Kidney epithelial cell (primary cell): ENCODE results near the gene THOC7. TPM values are rescaled to one million over a fixed set of nuclear protein-coding genes. Genes with fewer than 3 reads are reported as not detected.

Experiments used
- DNase-seq: peaks from one replicate; pipeline ENCODE4 v3.0.0-alpha.2; 2010; ENCODE audit warnings: low read depth
- H3K27me3 ChIP-seq: 2 replicates; pipeline ENCODE4 v1.6.0; 2011; ENCODE audit warnings: low read length; ENCODE audit not compliant: control insufficient read depth, insufficient read depth
- H3K36me3 ChIP-seq: 2 replicates; pipeline ENCODE4 v1.5.1; 2011; ENCODE audit warnings: low read length; ENCODE audit not compliant: control insufficient read depth, insufficient read depth
- H3K4me3 ChIP-seq: 2 replicates; pipeline ENCODE4 v1.5.1; 2011; ENCODE audit warnings: low read depth, mild to moderate bottlenecking, control low read depth, low read length
- total RNA-seq: library from RNA; depleted of rRNA; stranded (reverse); fragments of >200 nt; gene quantifications from 2 replicates; pipeline ENCODE4 v1.2.3, GENCODE V29; 2015
- TF ChIP-seq, protein P1 (sequence below): IDR thresholded peaks from 2 replicates; pipeline ENCODE4 v1.5.1; 2011; ENCODE audit warnings: mild to moderate bottlenecking, moderate library complexity, low read length, control low read depth, inconsistent platforms; ENCODE audit not compliant: insufficient read depth, poor library complexity, severe bottlenecking

THOC7 gene
- total RNA-seq, 1 donor from 2014 or later, result 66.7 TPM

DNA sequence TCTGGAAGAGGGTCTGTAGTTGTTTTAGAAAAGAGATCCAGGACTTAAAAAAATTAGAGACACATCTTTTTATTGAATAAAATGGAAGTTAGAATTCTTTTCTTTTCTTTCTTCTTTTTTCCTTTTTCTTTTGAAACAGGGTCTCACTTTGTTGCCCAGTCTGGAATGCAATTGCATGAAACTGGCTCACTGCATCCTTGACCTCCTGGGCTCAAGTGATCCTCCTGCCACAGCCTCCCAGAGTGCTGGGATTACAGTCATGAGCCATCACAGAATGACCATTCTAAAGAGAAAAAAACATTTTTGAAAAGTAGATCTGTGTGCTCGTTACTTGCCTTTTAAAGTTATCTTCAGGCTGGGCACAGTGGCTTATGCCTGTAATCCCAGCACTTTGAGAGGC is 3.6 kb upstream of the THOC7 start:
- no peak for DNase-seq
- Histone ChIP-seq H3K4me3 (no peak overlapping the region), H3K36me3 (no peaks in the 10 kb centered on the region), H3K27me3 (no peaks in the 10 kb centered on the region)
- TF ChIP-seq, protein P1, sequence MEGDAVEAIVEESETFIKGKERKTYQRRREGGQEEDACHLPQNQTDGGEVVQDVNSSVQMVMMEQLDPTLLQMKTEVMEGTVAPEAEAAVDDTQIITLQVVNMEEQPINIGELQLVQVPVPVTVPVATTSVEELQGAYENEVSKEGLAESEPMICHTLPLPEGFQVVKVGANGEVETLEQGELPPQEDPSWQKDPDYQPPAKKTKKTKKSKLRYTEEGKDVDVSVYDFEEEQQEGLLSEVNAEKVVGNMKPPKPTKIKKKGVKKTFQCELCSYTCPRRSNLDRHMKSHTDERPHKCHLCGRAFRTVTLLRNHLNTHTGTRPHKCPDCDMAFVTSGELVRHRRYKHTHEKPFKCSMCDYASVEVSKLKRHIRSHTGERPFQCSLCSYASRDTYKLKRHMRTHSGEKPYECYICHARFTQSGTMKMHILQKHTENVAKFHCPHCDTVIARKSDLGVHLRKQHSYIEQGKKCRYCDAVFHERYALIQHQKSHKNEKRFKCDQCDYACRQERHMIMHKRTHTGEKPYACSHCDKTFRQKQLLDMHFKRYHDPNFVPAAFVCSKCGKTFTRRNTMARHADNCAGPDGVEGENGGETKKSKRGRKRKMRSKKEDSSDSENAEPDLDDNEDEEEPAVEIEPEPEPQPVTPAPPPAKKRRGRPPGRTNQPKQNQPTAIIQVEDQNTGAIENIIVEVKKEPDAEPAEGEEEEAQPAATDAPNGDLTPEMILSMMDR, result no peak

DNA sequence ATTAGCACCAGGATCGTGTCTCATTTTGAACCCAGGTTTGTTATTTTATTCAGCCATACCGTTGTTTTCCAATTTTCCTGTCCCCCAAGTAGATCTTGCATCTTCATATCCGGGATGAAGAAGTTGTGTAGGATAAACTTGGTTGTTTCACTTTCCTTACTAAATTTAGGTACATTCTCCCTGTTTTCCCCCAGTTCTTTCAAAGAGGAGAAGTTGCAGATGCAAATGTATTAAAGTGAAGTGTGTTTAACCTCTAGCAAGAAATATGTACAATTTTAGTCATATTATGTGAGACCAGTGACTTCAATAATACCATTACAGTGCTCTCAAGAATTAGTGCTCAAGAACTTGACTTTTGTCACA is 1.3 kb upstream of the THOC7 start:
- H3K27me3 ChIP-seq, result no peaks in the 10 kb centered on the region
- peak overlapping the region; percentile 95 for H3K4me3 ChIP-seq
- DNase-seq, result no peak
- H3K36me3 ChIP-seq, result no peaks in the 10 kb centered on the region
- TF ChIP-seq, protein P1, result no peak

DNA sequence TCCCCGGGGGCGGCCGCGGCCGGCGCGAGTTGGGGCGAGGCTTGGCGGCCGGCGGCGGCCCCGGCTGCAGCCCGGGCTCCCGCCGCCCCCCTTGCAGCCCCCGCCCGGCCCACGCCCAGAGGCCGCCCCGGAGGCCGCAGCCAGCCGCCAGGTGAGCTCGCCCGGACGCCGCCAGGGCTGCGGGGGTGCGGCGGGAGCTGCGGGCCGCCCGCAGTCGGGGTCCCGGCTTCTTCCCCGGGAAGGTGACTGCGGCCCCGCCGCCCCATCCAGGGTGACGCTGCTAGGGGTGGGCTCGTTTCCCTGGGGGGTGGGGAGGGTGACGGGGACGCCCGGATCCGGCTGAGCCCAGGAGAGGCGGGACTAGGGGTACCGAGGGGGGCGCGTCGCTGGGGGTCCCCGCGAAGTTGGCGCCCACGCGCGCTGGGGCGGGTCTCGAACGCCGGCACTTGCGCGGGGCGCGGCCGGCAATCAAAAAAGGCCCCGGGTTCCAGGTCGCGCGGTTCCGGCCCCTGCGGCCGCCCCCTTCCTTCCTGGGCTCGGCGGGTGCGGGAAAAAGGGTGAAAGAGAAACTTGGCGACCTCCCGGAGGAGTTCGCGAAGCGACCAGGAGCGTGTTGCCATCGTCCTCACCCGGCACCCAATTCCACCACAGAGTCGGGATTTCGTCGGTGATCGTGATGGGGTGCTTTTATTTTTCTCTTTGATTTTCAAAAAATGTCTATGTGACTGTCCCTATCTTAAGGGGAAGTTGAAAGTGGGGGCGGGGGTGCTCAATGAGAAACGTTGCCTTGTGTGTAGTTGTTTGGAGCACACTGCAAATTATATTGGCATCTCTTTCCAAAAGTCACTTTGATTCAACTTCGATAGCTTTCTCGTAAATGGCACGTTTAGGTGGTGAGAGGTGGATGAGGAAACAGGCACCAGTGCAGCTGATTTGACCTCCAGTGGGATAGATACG is 681 bp upstream of the THOC7 start:
- no peaks in the 10 kb centered on the region for H3K36me3 ChIP-seq
- no peak for DNase-seq
- H3K4me3 ChIP-seq, result peak overlapping the region; percentile 95
- TF ChIP-seq, protein P1, result no peak
- H3K27me3 ChIP-seq, result no peaks in the 10 kb centered on the region

DNA sequence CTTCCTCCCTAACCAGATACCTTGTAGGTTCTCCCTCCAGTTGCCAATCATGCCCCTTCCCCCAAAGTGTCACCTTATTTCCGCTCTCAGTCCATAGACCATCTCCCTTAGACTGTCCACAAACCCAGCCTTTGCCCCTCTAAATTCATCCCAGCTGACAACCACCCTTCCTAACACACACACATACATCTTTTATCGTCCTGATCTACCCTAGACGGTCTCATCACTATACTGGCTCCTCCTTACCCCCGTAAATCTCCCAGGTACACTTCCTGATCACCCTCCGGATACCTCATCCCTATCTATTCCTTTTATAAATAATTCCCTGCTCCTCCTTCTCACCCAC is 828 bp downstream of the THOC7 start:
- H3K27me3 ChIP-seq, result no peaks in the 10 kb centered on the region
- H3K4me3 ChIP-seq, result peak overlapping the region; percentile 95
- TF ChIP-seq, protein P1, result no peak
- no peaks in the 10 kb centered on the region for H3K36me3 ChIP-seq
- no peak for DNase-seq

DNA sequence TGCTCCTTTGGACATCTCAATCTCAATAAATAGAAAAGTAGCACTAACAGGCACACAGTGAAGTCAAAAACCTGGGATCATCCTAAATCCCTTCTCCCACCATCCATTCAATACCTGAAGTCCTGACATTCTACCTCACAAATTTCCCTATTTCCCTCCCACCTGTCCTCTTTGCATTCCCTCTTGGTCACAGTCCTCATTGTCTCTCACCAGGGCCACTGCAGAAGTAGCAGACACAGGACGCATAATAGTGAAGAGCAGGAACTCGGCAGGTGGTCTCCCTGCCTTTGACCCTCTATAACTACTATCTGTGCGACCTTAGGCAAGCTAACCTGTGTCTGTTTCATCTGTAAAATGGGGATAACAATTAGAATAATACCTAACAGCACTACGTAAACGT is 2.3 kb downstream of the THOC7 start:
- no peaks in the 10 kb centered on the region for H3K36me3 ChIP-seq

More for the DNA sequence above, 2.3 kb downstream of the THOC7 start:
- TF ChIP-seq, protein P1, result no peak
- no peaks in the 10 kb centered on the region for H3K27me3 ChIP-seq
- H3K4me3 ChIP-seq, result no peak overlapping the region
- DNase-seq, result no peak
